Left renal cortex interstitium (tissue), 4 donors: ENCODE results near the gene GRN. TPM values are rescaled to one million over a fixed set of nuclear protein-coding genes. Genes with fewer than 3 reads are reported as not detected.
"Not testable (repeated sequence)": the region's sequence is repeated elsewhere in the genome, so short reads cannot be mapped to it uniquely, and the experiment has no call there.

ENCODE experiments used
- DNase-seq, 4 donors: peaks; one replicate each; pipeline ENCODE4 v3.0.0-alpha.2; 2013; ENCODE audit warnings: low read depth in 4 of 4, low spot score in 2 of 4, missing footprints in 1 of 4
- polyA plus RNA-seq, 4 donors: library from polyadenylated mRNA; unstranded; fragments of 120-200 nt; gene quantifications; one replicate each; pipeline ENCODE4 v1.2.1, GENCODE V29; 2013; ENCODE audit not compliant: insufficient read length in 4 of 4

The GRN gene
- polyA plus RNA-seq, 4 donors = 236 to 317 (median 277) TPM

- DNase-seq = no peak
Observed at GRCh38 chr17:44359458-44360143, 14.5 kb downstream of the GRN start.

GRCh38 chr17:44360144-44360533, 15.0 kb downstream of the GRN start:
- no peak for DNase-seq

DNA sequence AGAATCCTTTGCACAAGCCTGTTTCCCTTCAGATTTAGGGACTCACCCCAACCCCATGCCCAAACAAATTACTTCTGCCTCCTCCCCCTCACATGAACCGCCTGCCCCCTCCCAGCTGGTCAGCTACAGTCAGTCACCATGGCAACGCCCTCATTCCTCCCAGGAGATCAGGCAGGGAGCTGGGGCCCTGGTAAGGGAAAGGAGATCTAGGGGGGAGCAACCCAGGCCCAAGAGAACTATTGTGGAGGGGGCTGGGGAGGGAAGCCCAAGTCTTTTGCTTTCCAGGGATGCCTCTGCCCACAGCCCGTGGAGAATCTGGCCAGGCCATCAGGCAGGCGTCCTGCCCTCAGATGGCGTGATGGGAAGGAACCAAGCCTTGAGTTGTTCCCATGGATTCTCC, 15.7 kb downstream of the GRN start:
- DNase-seq = peak in 1 of 4 donors; percentile 77

DNA sequence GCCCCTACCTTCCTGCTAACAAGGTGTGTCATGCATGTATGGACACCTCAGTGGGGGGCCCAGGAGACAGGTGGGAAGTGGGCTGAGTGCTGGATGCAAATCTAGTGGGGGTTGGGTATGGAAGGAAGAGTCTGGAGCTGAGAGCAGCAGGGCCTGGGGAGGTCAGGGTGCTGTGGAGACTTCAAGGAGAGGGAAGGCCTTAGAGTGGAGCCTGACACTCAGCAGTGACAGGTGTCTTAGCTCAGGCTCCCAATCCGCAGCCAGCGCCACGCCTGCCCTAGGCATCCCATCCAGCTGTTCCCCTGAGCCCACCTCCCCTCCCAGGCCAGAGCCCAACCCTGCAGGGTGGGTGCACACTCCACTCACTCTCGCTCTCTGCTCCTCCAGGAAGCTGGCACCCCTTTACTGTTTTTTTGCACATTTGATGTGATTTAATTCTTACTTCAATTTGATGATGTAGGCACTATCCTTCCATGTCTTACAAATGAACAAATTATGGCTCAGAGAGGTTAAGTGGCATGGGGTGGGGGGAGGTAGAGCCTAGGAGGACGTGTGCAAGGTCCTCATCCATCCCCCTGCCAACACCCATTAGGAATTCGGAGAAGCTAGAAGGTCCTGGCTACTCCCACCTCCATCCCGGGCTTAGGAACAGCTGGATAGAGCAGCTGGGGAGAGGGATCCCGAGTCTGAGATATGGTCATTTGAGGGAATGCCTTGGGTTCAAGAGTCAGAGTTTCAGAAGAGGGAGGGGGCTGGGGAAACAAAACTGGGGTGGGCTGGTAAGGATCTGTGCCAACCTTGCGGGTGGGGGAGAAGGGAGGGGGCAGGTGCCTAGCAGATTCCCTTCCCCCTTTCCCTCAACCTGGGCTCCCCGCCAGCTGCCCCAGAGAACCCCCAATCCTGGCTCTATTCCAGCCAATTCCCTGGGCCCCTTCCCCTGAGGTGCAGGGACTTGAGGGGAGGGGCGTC, 16.5 kb downstream of the GRN start:
- DNase-seq = no peak

DNA sequence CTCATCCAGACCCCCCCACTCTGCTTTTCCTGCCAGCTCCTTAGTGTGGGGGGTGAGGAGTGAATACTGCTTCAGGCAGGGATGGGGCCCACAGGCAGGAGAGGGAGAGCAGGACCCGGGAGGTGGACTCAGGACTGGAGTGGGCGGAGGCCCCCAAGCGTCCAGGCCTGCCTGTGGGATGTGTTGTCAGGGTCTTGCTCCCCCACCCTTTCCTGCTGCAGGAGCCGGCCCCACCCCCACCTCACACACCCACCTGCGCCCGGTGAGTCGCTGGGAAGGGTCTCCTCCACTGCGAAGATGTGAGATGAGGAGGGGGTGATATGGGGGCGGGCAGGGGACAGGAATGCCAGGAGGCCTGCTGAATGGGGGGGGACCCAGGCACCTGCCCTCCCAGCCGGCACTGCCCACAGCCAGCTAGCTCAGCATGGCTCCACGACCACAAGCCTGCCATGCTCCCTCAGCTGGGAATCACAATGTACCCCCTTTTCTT, 17.4 kb downstream of the GRN start:
- no peak for DNase-seq

DNA sequence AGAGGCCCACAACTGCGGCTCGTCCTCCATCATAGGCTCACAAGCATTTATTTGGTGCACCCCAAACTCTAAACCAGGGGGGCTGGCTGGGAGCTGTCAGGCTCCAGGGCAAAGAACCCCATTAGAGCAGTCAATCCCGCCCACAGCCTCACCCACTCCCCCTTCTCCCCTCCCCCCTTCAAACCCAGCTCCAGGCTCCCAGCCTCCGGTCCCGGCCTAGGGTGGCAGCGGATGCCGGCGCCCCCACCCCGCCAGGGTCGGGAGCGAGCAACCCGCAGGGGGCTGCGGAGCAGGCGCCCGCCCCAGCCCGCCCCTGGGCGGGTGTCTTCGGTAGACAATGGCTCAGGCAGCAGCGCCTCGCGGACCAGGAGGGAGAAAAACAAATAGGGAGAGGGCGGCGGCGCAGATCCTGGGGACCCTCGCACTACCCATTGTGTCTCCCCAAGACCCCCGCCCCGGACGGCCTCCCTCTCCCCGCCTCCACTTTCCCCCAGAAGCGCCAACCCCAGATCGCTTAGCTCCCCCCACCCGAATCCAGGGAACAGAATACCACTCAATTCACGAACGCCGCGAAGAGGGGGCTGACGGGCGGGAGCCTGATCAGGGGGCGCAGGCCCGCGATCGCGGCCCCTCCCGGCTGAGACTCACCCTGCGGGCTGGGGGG, 18.0 kb downstream of the GRN start:
- no peak for DNase-seq

DNA sequence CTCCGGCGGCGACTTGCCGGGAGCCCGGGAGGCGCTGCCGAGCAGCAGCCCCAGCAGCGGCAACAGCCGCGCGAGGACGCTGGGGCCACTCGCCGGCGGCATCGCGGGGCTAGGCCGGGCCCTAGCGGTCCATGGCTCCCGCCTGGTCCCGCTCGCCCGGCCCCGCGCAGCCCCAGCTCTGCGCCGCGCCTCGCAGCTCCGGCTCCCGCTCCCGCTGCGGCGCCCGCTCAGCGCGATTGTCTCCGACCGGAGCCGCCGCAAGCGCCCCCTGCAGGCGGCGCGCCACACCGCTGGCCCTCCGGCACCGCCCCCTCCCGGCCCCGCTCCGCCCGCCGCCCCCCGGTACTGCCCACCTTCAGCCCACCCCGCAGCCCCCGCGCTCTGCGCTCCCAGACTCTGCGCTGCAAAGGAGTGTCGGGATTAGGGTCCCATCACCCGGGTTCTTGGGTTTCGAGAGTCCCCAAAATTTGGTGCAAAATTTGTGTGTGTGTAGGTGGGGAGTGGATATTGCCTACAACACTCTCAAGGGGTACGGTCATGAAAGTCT, 18.6 kb downstream of the GRN start, which contains the start of gene FAM171A2:
Gene FAM171A2 (minus strand): TSS at position 241 of the 547 bp plus-strand sequence. CDS start 139 bp downstream, at position 102.
- DNase-seq = no peak

- not testable (repeated sequence) for DNase-seq
Observed at GRCh38 chr17:44365051-44365450, 19.9 kb downstream of the GRN start.

GRCh38 chr17:44367231-44367979, 22.3 kb downstream of the GRN start:
- DNase-seq = no peak

GRCh38 chr17:44368391-44369243, 23.5 kb downstream of the GRN start:
- not testable (repeated sequence) for DNase-seq

- DNase-seq = not testable (repeated sequence)
Observed at GRCh38 chr17:44369414-44370023, 24.4 kb downstream of the GRN start.

DNA sequence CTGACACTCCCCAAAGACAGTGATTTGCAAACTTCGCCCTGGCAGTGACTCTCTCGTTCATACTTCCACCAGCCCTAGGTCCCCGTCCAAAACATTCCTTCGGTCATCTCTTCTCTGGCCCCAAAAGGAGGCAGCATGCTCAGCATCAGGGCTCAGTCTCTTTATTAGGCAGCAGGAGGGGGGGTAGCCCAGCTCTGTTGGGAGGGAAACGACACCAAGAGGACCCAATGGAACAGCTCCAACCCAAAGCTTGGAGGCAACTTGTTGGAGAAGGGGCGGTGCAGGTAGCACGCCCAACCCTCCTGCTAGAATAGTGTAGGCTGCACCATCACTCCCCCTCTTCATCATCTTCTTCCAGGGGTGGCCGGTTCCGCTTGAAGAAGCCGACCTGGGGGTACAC, 26.9 kb downstream of the GRN start:
- no peak for DNase-seq

- no peak for DNase-seq
Observed at GRCh38 chr17:44374306-44375195, 29.4 kb downstream of the GRN start.

- no peak for DNase-seq
Observed at GRCh38 chr17:44375196-44376017, 30.3 kb downstream of the GRN start.

DNA sequence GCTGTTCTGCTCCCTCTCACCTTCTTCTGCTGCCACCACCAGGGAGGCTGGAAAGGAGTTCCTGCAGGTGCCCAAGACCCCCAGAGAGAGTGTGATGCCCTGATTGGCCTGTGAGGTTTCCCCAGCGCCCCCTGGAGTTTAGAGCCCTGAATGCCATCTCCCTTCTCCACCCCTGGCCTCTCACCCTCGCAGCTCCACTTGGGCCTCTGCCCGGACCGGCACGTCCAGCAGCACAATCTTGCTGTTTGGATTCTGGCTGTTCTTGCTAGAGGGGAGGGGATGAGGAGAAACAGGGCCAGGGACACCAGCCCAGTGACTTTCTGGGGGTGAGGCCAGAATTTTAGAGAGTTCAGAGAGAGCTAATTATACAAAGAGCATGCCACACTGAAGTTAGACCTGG, 31.0 kb downstream of the GRN start:
- no peak for DNase-seq

- DNase-seq = no peak
Observed at GRCh38 chr17:44376779-44377178, 31.7 kb downstream of the GRN start.
